Limb (tissue), 2 donors: ENCODE data around the gene CLNK.

Experiments used
- DNase-seq, 2 donors: peaks; one replicate each; pipeline ENCODE4 v3.0.0-alpha.2; 2016; ENCODE audit errors: extremely low spot score in 2 of 2

CLNK gene

GRCh38 chr4:10613926-10614478 lies 70.6 kb downstream of the CLNK start:
- DNase-seq = no peak

GRCh38 chr4:10612476-10612875 lies 72.1 kb downstream of the CLNK start:
- no peak for DNase-seq

- DNase-seq = no peak
These were observed 72.9 kb downstream of the CLNK start for GRCh38 chr4:10611673-10612072.

GRCh38 chr4:10608501-10609219 lies 75.9 kb downstream of the CLNK start:
- DNase-seq = no peak

- DNase-seq = no peak
These were observed 77.4 kb downstream of the CLNK start for GRCh38 chr4:10607206-10607605.

GRCh38 chr4:10606483-10607155 lies 77.9 kb downstream of the CLNK start:
- DNase-seq = no peak

- DNase-seq = no peak
These were observed 78.7 kb downstream of the CLNK start for GRCh38 chr4:10605746-10606482.

GRCh38 chr4:10605031-10605430 lies 79.5 kb downstream of the CLNK start:
- no peak for DNase-seq

- DNase-seq = no peak
These were observed 85.0 kb downstream of the CLNK start for GRCh38 chr4:10599574-10599973.

- no peak for DNase-seq
These were observed 85.7 kb downstream of the CLNK start for GRCh38 chr4:10598829-10599228.

GRCh38 chr4:10596586-10597290 lies 87.8 kb downstream of the CLNK start:
- DNase-seq = no peak

- no peak for DNase-seq
These were observed 91.4 kb downstream of the CLNK start for GRCh38 chr4:10593130-10593529.

GRCh38 chr4:10590896-10591295 lies 93.7 kb downstream of the CLNK start:
- DNase-seq = no peak

- DNase-seq = peak; percentile 11 to 51
These were observed 94.8 kb downstream of the CLNK start for GRCh38 chr4:10589799-10590198.

- no peak for DNase-seq
These were observed 95.2 kb downstream of the CLNK start for GRCh38 chr4:10589321-10589720.

- DNase-seq = no peak
These were observed 96.9 kb downstream of the CLNK start for GRCh38 chr4:10587697-10588096.

- no peak for DNase-seq
These were observed 97.3 kb downstream of the CLNK start for GRCh38 chr4:10587296-10587695.

GRCh38 chr4:10584042-10584441 lies 100.5 kb downstream of the CLNK start:
- DNase-seq = no peak

GRCh38 chr4:10582951-10583350 lies 101.6 kb downstream of the CLNK start:
- DNase-seq = no peak

- DNase-seq = peak; percentile 51 to 65
These were observed 102.4 kb downstream of the CLNK start for GRCh38 chr4:10582059-10582686.

GRCh38 chr4:10581022-10581421 lies 103.5 kb downstream of the CLNK start:
- no peak for DNase-seq
